GM12878 (cell line): Measurements from ENCODE around the gene ZBTB33.

ENCODE experiments used
- CTCF ChIP-seq, 3 experiments: IDR thresholded peaks in 2 of 3; conservative IDR thresholded peaks in 1 of 3; 2 replicates each; pipeline ENCODE4 v1.5.1; 2011; ENCODE audit warnings: low read depth in 3 of 3, low read length in 3 of 3, mild to moderate bottlenecking in 3 of 3, control low read depth in 2 of 3, moderate library complexity in 2 of 3, inconsistent platforms in 1 of 3, mixed read lengths in 1 of 3; ENCODE audit not compliant: control insufficient read depth in 2 of 3, insufficient read depth in 1 of 3; ENCODE audit errors: extremely low read depth in 1 of 3
- HCFC1 ChIP-seq: fragments of 150-350 bp; IDR thresholded peaks from 2 replicates; pipeline ENCODE4 v1.6.1; 2014; ENCODE audit warnings: low read length
- RAD21 ChIP-seq: IDR thresholded peaks from 2 replicates; pipeline ENCODE4 v1.6.1; 2011; ENCODE audit warnings: mild to moderate bottlenecking, low read depth, low read length, moderate library complexity; ENCODE audit not compliant: insufficient read depth
- REST ChIP-seq: IDR thresholded peaks from 2 replicates; pipeline ENCODE4 v1.6.1; 2012; ENCODE audit warnings: mild to moderate bottlenecking, low read depth, low read length

- TF ChIP-seq REST (no peak), HCFC1 (no peak), CTCF (IDR thresholded peaks at IDR 0.05 in 2 of 3, conservative IDR thresholded peaks at IDR 0.05 in 1 of 3; ENCODE audit: control insufficient read depth in 2 of 3, extremely low read depth in 1 of 3, insufficient read depth in 1 of 3, low read depth in 3 of 3, low read length in 3 of 3) (no peak), RAD21 (no peak)
Observed at GRCh38 chrX:120236687-120237479, 13.7 kb upstream of the ZBTB33 start.
